ENCODE results near the gene FBXW7.
A peak's percentile ranks its signal among the peaks of the same experiment; 100 is the strongest.

FBXW7 gene

DNA sequence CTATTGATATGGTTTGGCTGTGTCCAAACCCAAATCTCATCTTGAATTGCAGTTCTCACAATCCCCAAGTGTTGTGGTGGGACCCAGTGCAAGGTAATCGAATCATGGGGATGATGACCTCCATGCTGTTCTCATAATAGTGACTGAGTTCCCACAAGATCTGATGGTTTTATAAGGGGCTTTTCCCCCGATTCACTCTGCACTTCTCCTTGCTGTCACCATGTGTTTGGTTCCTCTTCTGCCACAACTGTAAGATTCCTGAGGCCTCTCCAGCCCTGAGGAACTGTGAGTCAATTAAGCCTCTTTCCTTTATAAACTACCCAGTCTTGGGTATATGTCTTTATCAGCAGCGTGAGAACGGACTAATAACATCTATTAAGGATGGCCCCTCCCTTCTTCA lies 68.8 kb downstream of the FBXW7 start:
- Mint-ChIP-seq H3K36me3 (ENCODE audit: low read depth) (peaks cover 7% of the 10 kb centered on the region), H3K4me1 (peaks cover 21% of the 10 kb centered on the region)
- TF ChIP-seq, protein P1, sequence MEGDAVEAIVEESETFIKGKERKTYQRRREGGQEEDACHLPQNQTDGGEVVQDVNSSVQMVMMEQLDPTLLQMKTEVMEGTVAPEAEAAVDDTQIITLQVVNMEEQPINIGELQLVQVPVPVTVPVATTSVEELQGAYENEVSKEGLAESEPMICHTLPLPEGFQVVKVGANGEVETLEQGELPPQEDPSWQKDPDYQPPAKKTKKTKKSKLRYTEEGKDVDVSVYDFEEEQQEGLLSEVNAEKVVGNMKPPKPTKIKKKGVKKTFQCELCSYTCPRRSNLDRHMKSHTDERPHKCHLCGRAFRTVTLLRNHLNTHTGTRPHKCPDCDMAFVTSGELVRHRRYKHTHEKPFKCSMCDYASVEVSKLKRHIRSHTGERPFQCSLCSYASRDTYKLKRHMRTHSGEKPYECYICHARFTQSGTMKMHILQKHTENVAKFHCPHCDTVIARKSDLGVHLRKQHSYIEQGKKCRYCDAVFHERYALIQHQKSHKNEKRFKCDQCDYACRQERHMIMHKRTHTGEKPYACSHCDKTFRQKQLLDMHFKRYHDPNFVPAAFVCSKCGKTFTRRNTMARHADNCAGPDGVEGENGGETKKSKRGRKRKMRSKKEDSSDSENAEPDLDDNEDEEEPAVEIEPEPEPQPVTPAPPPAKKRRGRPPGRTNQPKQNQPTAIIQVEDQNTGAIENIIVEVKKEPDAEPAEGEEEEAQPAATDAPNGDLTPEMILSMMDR (IDR thresholded peaks at IDR 0.05) = no peak

DNA sequence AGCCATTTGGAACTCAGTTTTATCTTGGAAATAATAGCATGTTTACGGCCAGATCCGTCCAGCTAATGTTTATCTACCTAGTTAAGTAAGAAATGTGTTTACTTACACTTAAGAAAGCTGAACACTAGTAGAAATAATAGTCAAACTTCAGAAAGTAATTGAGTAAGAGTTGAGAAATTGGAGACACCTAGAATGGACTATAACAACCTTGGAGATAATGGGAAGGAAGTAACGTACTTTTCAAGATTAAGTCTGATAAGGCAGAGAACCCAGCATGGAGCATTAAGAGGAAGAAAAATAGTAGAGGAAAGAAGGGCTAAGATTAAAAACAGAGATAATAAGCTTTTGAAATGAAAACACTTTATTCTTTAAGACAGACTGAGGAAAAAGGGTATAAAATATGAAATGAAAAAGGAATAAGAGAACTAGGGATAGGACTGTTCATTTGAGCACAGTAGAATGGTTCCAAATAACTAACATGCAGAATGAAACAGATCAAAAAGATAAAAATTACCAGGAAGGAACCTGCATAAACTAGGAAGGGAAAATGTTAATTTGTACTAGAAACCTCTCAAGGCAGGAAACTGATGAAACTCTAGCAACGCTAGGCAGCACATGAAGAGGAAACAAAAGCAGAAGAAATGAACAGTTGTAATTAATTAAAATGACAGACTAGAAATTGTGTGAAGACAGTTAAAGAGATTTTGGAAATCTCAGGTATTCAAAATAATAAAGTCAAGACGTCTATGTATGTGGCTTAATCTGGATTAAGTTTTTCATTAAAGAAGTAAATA lies 71.7 kb downstream of the FBXW7 start:
- Mint-ChIP-seq H3K36me3 (ENCODE audit: low read depth) (peaks cover 5% of the 10 kb centered on the region), H3K4me3 (no peak overlapping the region), H3K4me1 (peaks cover 33% of the 10 kb centered on the region), H3K27me3 (ENCODE audit: low read depth, poor library complexity) (no peaks in the 10 kb centered on the region), H3K9me3 (no peaks in the 10 kb centered on the region), H3K27ac (no peak overlapping the region)
- TF ChIP-seq, protein P1 (IDR thresholded peaks at IDR 0.05) = no peak
- DNase-seq = no peak

More for the DNA sequence above, 68.8 kb downstream of the FBXW7 start:
- DNase-seq = no peak
- Mint-ChIP-seq H3K27me3 (ENCODE audit: low read depth, poor library complexity) (no peaks in the 10 kb centered on the region), H3K27ac (peak overlapping the region; percentile 12), H3K4me3 (no peak overlapping the region), H3K9me3 (no peaks in the 10 kb centered on the region)

DNA sequence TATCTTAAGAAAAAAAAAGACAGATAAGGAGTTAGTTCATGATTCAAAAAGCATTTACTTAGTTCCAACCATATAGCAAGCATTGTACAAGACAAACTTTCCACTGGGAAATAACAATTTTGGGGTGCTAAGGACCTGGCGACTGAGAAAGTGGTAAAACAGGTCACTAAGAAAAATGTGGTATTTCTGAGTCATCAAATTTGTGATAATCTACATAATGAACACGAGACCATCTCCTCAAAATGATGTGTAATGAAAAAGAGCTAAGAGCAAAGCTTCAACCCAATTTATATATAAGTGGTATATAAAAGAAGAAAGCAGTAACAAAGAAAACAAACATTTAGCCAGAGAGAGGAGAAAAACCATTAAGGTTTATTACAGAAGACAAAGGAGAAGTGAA lies 72.3 kb downstream of the FBXW7 start:
- TF ChIP-seq, protein P1 (IDR thresholded peaks at IDR 0.05) = no peak
- peaks cover 33% of the 10 kb centered on the region for H3K4me1 Mint-ChIP-seq
- H3K27me3 Mint-ChIP-seq (ENCODE audit: low read depth, poor library complexity) = no peaks in the 10 kb centered on the region
- H3K4me3 Mint-ChIP-seq = no peak overlapping the region
- peaks cover 5% of the 10 kb centered on the region for H3K36me3 Mint-ChIP-seq (ENCODE audit: low read depth)
- no peak overlapping the region for H3K27ac Mint-ChIP-seq
- DNase-seq = no peak
- H3K9me3 Mint-ChIP-seq = no peaks in the 10 kb centered on the region

DNA sequence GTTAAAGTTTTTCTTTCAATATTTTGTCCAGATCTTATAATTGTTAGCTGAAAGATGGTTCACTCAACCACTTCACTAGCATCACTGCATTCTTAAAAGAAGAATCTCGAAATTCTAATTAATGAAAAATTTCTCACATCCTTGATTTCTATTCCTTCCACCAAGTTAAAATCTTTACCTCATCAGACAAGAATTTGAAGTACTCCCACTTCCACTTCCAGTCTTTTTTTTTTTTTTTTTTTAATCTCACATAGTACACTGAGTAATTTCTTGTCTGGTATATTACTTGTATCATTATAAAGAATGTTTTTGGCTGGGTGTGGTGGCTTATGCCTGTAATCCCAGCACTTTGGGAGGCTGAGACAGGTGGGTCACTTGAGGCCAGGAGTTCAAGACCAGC lies 73.2 kb downstream of the FBXW7 start:
- H3K4me1 Mint-ChIP-seq = peaks cover 33% of the 10 kb centered on the region
- peaks cover 4% of the 10 kb centered on the region for H3K9me3 Mint-ChIP-seq
- H3K27ac Mint-ChIP-seq = no peak overlapping the region
- no peak for DNase-seq
- peaks cover 5% of the 10 kb centered on the region for H3K36me3 Mint-ChIP-seq (ENCODE audit: low read depth)
- no peaks in the 10 kb centered on the region for H3K27me3 Mint-ChIP-seq (ENCODE audit: low read depth, poor library complexity)
- no peak overlapping the region for H3K4me3 Mint-ChIP-seq
- TF ChIP-seq, protein P1 (IDR thresholded peaks at IDR 0.05) = no peak

DNA sequence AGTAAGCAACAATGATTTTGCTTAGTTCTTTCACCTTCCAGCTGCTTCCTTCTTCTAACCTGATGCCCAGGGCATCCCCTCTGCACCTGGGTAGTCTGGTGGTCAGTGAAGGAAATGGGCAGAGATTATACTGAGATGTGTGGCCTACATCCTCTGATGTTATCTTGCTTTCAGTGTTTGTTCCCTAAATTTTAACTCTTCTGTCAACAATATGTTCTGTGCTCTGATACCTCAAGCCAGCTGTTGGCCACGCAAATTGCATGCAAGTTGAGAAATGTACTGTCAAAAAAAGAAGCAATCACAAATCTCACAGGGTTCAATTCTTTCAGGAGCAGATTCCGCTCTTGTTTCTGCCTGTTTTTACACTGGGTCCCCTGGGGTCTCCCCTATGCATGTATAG lies 73.8 kb downstream of the FBXW7 start:
- H3K27ac Mint-ChIP-seq = no peak overlapping the region
- H3K27me3 Mint-ChIP-seq (ENCODE audit: low read depth, poor library complexity) = no peaks in the 10 kb centered on the region
- TF ChIP-seq, protein P1 (IDR thresholded peaks at IDR 0.05) = no peak
- peaks cover 33% of the 10 kb centered on the region for H3K4me1 Mint-ChIP-seq
- peaks cover 4% of the 10 kb centered on the region for H3K9me3 Mint-ChIP-seq
- H3K36me3 Mint-ChIP-seq (ENCODE audit: low read depth) = peaks cover 1% of the 10 kb centered on the region
- no peak for DNase-seq
- no peak overlapping the region for H3K4me3 Mint-ChIP-seq

DNA sequence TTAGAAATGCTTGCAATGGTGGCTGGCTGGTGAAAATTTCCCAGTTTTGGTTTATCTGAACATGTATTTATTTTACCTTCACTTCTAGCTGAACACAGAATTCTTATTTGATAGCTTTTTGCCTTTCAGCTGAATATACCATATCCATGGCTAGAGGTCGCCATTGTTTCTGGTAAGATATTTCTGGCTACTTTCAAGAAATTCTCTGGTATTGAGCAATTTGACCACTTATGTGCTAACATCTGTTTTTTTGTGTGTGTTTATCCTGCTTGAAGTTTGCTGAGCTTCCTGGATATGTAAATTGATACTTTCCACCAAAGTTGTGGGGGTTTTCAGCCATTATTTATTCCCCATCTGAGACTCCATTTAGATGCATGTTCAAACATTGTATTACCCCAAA lies 75.4 kb downstream of the FBXW7 start:
- peaks cover 37% of the 10 kb centered on the region for H3K4me1 Mint-ChIP-seq

More for the DNA sequence above, 75.4 kb downstream of the FBXW7 start:
- Mint-ChIP-seq H3K27ac (no peak overlapping the region), H3K36me3 (ENCODE audit: low read depth) (no peaks in the 10 kb centered on the region), H3K27me3 (ENCODE audit: low read depth, poor library complexity) (no peaks in the 10 kb centered on the region), H3K4me3 (no peak overlapping the region), H3K9me3 (peaks cover 4% of the 10 kb centered on the region)
- TF ChIP-seq, protein P1 (IDR thresholded peaks at IDR 0.05) = no peak
- no peak for DNase-seq
